OCI-LY7 (cell line): ENCODE data around the gene SEMA3D. TPM values are rescaled to one million over a fixed set of nuclear protein-coding genes. Genes with fewer than 3 reads are reported as not detected.

ENCODE experiments used
- BruUV-seq: library from RNA; stranded (reverse); fragments of 400-500 nt; replicated peaks from 2 replicates; lab custom pipeline; 2021; lab: Mats Ljungman, UMichigan
- CTCF ChIA-PET: fragments of 300-600 bp; sonication (Branson Sonifier 250); formaldehyde crosslinking; loops from one replicate; lab custom pipeline; 2022; ENCODE audit warnings: antibody characterized with exemption; ENCODE audit not compliant: unreplicated experiment; lab: Charles Lee
- POLR2A ChIA-PET: fragments of 300-600 bp; sonication (Branson Sonifier 250); formaldehyde crosslinking; loops from one replicate; lab custom pipeline; 2022; ENCODE audit warnings: antibody characterized with exemption; lab: Charles Lee
- DNase-seq: peaks from one replicate; pipeline ENCODE4 v3.0.0-alpha.2; 2015; ENCODE audit warnings: low spot score
- H2AFZ ChIP-seq: fragments of 200-600 bp; sonication (generic), shearing (Covaris generic); 2 replicates; pipeline ENCODE4 v1.6.1; 2014; ENCODE audit warnings: mild to moderate bottlenecking, antibody characterized with exemption, low read length, moderate library complexity
- H3K27ac ChIP-seq: fragments of 200-600 bp; sonication (generic); 2 replicates; pipeline ENCODE4 v1.5.1; 2014; ENCODE audit warnings: mixed run types, low read depth, mild to moderate bottlenecking, moderate library complexity, low read length, inconsistent platforms; ENCODE audit not compliant: poor library complexity, severe bottlenecking
- H3K36me3 ChIP-seq: fragments of 200-600 bp; sonication (generic); 2 replicates; pipeline ENCODE4 v1.6.1; 2014; ENCODE audit warnings: mild to moderate bottlenecking, antibody characterized with exemption, low read length, moderate library complexity, mixed read lengths; ENCODE audit not compliant: insufficient read depth
- H3K4me1 ChIP-seq: fragments of 200-600 bp; sonication (generic); 2 replicates; pipeline ENCODE4 v1.5.1; 2014; ENCODE audit warnings: mild to moderate bottlenecking, low read length; ENCODE audit not compliant: insufficient read depth, poor library complexity, severe bottlenecking
- H3K4me2 ChIP-seq: fragments of 200-600 bp; sonication (generic); 2 replicates; pipeline ENCODE4 v1.6.1; 2014; ENCODE audit warnings: mild to moderate bottlenecking, low read length
- H3K4me3 ChIP-seq: fragments of 200-600 bp; sonication (generic); 2 replicates; pipeline ENCODE4 v1.5.1; 2014; ENCODE audit warnings: mild to moderate bottlenecking, low read depth, low read length; ENCODE audit not compliant: poor library complexity, severe bottlenecking
- H3K79me2 ChIP-seq: fragments of 200-600 bp; sonication (generic); 2 replicates; pipeline ENCODE4 v1.6.1; 2016; ENCODE audit warnings: low read depth, mild to moderate bottlenecking, low read length, moderate library complexity, mixed read lengths; ENCODE audit not compliant: insufficient read depth
- H3K9me2 ChIP-seq: fragments of 200-600 bp; sonication (generic); 2 replicates; pipeline ENCODE4 v1.6.1; 2016; ENCODE audit warnings: mild to moderate bottlenecking, low read length, mixed read lengths; ENCODE audit not compliant: insufficient read depth
- H3K9me3 ChIP-seq: fragments of 200-600 bp; sonication (generic); 2 replicates; pipeline ENCODE4 v1.6.1; 2014; ENCODE audit warnings: mild to moderate bottlenecking, mixed run types, low read length, mixed read lengths
- H4K20me1 ChIP-seq: fragments of 200-600 bp; sonication (generic); 2 replicates; pipeline ENCODE4 v1.6.1; 2014; ENCODE audit warnings: mild to moderate bottlenecking, antibody characterized with exemption, low read length, moderate library complexity, mixed read lengths; ENCODE audit not compliant: insufficient read depth
- EZH2phosphoT487 ChIP-seq: fragments of 200-600 bp; sonication (generic); IDR thresholded peaks from 2 replicates; pipeline ENCODE4 v1.6.1; 2018; ENCODE audit warnings: low read depth, borderline replicate concordance, mild to moderate bottlenecking, mixed run types, antibody characterized with exemption, low read length, moderate library complexity, mixed read lengths
- intact Hi-C: fragments of 100-400 bp; cut with micrococcal nuclease; formaldehyde crosslinking; loops from one replicate; pipeline ENCODE4 v1.10.0; 2022; ENCODE audit not compliant: unreplicated experiment
- total RNA-seq, 2 experiments: library from RNA; depleted of rRNA in 1 of 2; stranded (reverse); fragments of >200 nt in 1 of 2; shearing (Covaris generic) in 1 of 2; gene quantifications; 2 replicates each; pipeline ENCODE4 v1.2.3, GENCODE V29; 2014 to 2022
- TF ChIP-seq, protein P1 (sequence below): fragments of 200-600 bp; sonication (generic); conservative IDR thresholded peaks from 2 replicates; pipeline ENCODE4 v1.5.1; 2014; ENCODE audit warnings: mild to moderate bottlenecking, antibody characterized with exemption, low read length, moderate library complexity, mixed read lengths

Gene SEMA3D
- total RNA-seq, 2 experiments from 2014 or later = not detected

DNA sequence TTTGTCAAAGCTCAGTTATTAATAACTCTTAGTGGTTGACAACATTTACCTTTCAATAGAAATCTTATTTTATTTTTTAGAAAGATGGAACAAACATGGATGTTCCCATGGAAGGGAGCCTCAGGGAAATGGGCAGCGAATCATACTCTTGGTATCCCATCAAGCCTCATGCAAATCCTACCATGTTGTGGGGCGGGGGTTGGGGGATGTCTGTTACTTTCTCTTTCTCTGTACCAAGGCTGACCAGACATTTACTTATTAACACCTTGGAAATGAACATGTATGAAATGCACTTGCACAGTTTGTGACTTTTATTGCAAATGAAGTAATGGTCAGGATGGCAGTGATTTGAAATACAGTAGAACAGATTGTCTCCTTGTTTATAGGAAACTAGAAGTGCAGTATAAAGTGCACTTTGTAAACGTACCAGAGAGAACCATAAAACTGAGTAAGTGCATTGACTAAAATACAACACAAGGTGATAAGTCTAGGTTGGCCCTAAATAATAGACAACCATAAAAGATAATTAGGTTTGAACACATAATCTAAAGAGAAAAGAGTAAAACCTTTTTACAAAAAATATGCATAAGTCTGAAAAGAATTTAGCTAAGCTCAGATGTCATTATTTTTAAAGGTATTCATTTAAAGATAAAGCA is 32.4 kb downstream of the SEMA3D start:
- no TSS peak for BruUV-seq
- Histone ChIP-seq H3K27ac (no peak overlapping the region), H2AFZ (no peak overlapping the region), H3K4me3 (no peak overlapping the region), H3K4me2 (no peak overlapping the region), H3K36me3 (no peaks in the 10 kb centered on the region), H3K79me2 (no peaks in the 10 kb centered on the region), H4K20me1 (no peaks in the 10 kb centered on the region), H3K9me2 (no peaks in the 10 kb centered on the region), H3K4me1 (no peaks in the 10 kb centered on the region), H3K9me3 (no peaks in the 10 kb centered on the region)
- ChIA-PET POLR2A (no interaction called here), CTCF (no interaction called here)
- no peak for DNase-seq
- intact Hi-C loops = no loop called here
- no peak for TF ChIP-seq EZH2phosphoT487
- TF ChIP-seq, protein P1, sequence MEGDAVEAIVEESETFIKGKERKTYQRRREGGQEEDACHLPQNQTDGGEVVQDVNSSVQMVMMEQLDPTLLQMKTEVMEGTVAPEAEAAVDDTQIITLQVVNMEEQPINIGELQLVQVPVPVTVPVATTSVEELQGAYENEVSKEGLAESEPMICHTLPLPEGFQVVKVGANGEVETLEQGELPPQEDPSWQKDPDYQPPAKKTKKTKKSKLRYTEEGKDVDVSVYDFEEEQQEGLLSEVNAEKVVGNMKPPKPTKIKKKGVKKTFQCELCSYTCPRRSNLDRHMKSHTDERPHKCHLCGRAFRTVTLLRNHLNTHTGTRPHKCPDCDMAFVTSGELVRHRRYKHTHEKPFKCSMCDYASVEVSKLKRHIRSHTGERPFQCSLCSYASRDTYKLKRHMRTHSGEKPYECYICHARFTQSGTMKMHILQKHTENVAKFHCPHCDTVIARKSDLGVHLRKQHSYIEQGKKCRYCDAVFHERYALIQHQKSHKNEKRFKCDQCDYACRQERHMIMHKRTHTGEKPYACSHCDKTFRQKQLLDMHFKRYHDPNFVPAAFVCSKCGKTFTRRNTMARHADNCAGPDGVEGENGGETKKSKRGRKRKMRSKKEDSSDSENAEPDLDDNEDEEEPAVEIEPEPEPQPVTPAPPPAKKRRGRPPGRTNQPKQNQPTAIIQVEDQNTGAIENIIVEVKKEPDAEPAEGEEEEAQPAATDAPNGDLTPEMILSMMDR = no peak

GRCh38 chr7:85153715-85154114 is 33.1 kb downstream of the SEMA3D start:
- no peak for TF ChIP-seq EZH2phosphoT487
- TF ChIP-seq, protein P1 = no peak
- intact Hi-C loops = no loop called here
- Histone ChIP-seq H3K27ac (no peak overlapping the region), H3K9me2 (no peaks in the 10 kb centered on the region), H2AFZ (no peak overlapping the region), H4K20me1 (no peaks in the 10 kb centered on the region), H3K4me3 (no peak overlapping the region), H3K9me3 (no peaks in the 10 kb centered on the region), H3K79me2 (no peaks in the 10 kb centered on the region), H3K4me1 (no peaks in the 10 kb centered on the region), H3K36me3 (no peaks in the 10 kb centered on the region), H3K4me2 (no peak overlapping the region)
- no peak for DNase-seq
- BruUV-seq = no TSS peak
- ChIA-PET CTCF (no interaction called here), POLR2A (no interaction called here)

DNA sequence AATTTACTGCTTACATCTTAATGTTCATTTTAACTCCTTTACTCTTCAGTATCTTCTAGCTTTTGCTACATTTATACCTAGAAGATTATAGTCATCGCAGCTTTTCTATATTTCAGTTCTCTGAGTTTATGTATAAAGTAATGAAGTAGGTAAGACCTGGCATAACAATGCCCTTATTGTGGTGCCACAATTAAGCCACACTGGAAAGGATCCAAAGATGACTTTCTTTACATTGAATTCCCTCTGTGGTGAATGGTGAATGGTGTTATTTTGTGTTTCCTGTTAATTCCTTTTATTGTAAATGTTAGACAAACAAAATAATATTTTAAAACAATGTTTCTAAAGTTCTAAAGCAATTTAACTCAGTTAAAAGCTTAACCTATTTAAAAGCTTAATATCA is 36.2 kb downstream of the SEMA3D start:
- no peaks in the 10 kb centered on the region for H3K36me3 ChIP-seq
- H3K79me2 ChIP-seq = no peaks in the 10 kb centered on the region
- ChIA-PET POLR2A (interaction anchor here (0.6 kb wide), 1 partner anchor 141 kb away, joined by 4 read pairs; no protein-coding TSS in a partner anchor), CTCF (no interaction called here)
- intact Hi-C loops = no loop called here
- no peaks in the 10 kb centered on the region for H3K9me2 ChIP-seq
- no TSS peak for BruUV-seq
- H4K20me1 ChIP-seq = no peaks in the 10 kb centered on the region
- TF ChIP-seq EZH2phosphoT487 = no peak
- TF ChIP-seq, protein P1 = no peak
- no peaks in the 10 kb centered on the region for H3K9me3 ChIP-seq
- H3K4me1 ChIP-seq = no peaks in the 10 kb centered on the region
- no peak overlapping the region for H3K27ac ChIP-seq
- DNase-seq = no peak
- no peak overlapping the region for H2AFZ ChIP-seq
- no peak overlapping the region for H3K4me3 ChIP-seq
- no peak overlapping the region for H3K4me2 ChIP-seq
